Psoas muscle (tissue), 8 donors: ENCODE results near the gene PREX1. TPM values are rescaled to one million over a fixed set of nuclear protein-coding genes. Genes with fewer than 3 reads are reported as not detected.

Experiments
- ATAC-seq, 4 donors: fragments of 200-7000 bp; cut with Tn5 transposase; one replicate each; pipeline ENCODE4 v1.9.1; 2020; ENCODE audit warnings: moderate library complexity in 3 of 4, mild to moderate bottlenecking in 2 of 4
- DNase-seq, 2 donors: peaks; one replicate each; pipeline ENCODE4 v3.0.0-alpha.2; 2020
- H3K27ac ChIP-seq: fragments of 200-600 bp; one replicate; pipeline ENCODE4 v1.8.0; 2022
- H3K27me3 ChIP-seq, 3 donors: fragments of 200-600 bp in 1 of 3; one replicate each; pipeline versions ENCODE4 v1.6.1 to v1.8.0; 2013 to 2022; ENCODE audit warnings: low read length in 2 of 3, mild to moderate bottlenecking in 2 of 3, moderate library complexity in 1 of 3; ENCODE audit not compliant: insufficient read depth in 3 of 3
- H3K36me3 ChIP-seq, 2 donors: fragments of 200-600 bp in 1 of 2; one replicate each; pipeline versions ENCODE4 v1.6.1 to v1.8.0; 2013 to 2022; ENCODE audit warnings: low read depth in 1 of 2, mild to moderate bottlenecking in 1 of 2, moderate library complexity in 1 of 2; ENCODE audit not compliant: insufficient read depth in 1 of 2
- H3K4me1 ChIP-seq: fragments of 200-600 bp; one replicate; pipeline ENCODE4 v1.8.0; 2022
- H3K4me3 ChIP-seq: fragments of 200-600 bp; one replicate; pipeline ENCODE4 v1.8.0; 2022; ENCODE audit warnings: mild to moderate bottlenecking
- H3K9me3 ChIP-seq: fragments of 200-600 bp; one replicate; pipeline ENCODE4 v1.8.0; 2022
- CTCF ChIP-seq: fragments of 200-600 bp; IDR thresholded peaks from one replicate; pipeline ENCODE4 v1.8.0; 2022; ENCODE audit warnings: antibody characterized with exemption
- WGBS, 3 donors: extraction: QIAGEN DNeasy Blood & Tissue Kit; methylation state at CpG; one replicate each; pipeline versions ENCODE4 v1.1.6 to v1.1.7; 2013; 5-methylcytosine and 5-hydroxymethylcytosine counted together
- intact Hi-C, 2 donors: fragments of 100-400 bp; cut with DNase I; formaldehyde crosslinking; loops; one replicate each; pipeline versions ENCODE4 v1.11.0 to v1.14.2; 2022
- polyA plus RNA-seq, 3 donors: library from polyadenylated mRNA; stranded (reverse); fragments of 200-250 nt; gene quantifications; one replicate each; pipeline ENCODE4 v1.2.3, GENCODE V29; 2013
- total RNA-seq, 4 donors: library from RNA; stranded (reverse); fragmentation: NEBNext Ultra II Directional in 2 of 4; extraction: Animal tissue kit (Norgen Biotek cat#: 25700) in 2 of 4; gene quantifications; one replicate each; pipeline versions ENCODE4 v1.2.1 to v1.2.4, GENCODE V29; 2021 to 2023
- donor health status: healthy with polysubstance abuse.
- donor health status: DM: no; HTN: no; CAD: no; lungs with moderate emphysema.
- donor health status: Bipolar disorder and iron deficiency.
- donor health status: healthy.
- donor health status: DM: yes; HTN: yes; CAD: no.
- donor health status: DM: no; HTN: no; CAD: no.
- donor health status: DM: no; HTN: no; CAD: no.
- donor health status: DM: yes; HTN: yes; CAD: no.

Gene PREX1
- total and polyA plus RNA-seq, 7 donors: 2.5 to 8.3 (median 5.3) TPM

- Histone ChIP-seq H3K4me3 (no peak overlapping the region), H3K36me3 (no peaks in the 10 kb centered on the region), H3K4me1 (no peaks in the 10 kb centered on the region), H3K27me3 (no peaks in the 10 kb centered on the region), H3K9me3 (no peaks in the 10 kb centered on the region), H3K27ac (no peak overlapping the region)
- intact Hi-C loops: no loop called here
- 86 to 91% (median 87%) methylated on average over 8 of the region's 8 CpGs for WGBS, 3 donors
- ATAC-seq: no peak
- no peak for DNase-seq
- TF ChIP-seq CTCF: no peak
Measured at GRCh38 chr20:48718786-48719578, 108.8 kb downstream of the PREX1 start.

- no peak overlapping the region for H3K4me3 ChIP-seq
- no peak for ATAC-seq
- WGBS, 3 donors: 78 to 85% (median 83%) methylated on average over 6 of the region's 6 CpGs
Measured at GRCh38 chr20:48717680-48718223, 110.0 kb downstream of the PREX1 start.

GRCh38 chr20:48717095-48717672, 110.6 kb downstream of the PREX1 start:
- Histone ChIP-seq H3K4me1 (no peaks in the 10 kb centered on the region), H3K4me3 (no peak overlapping the region), H3K27ac (no peak overlapping the region), H3K27me3 (no peaks in the 10 kb centered on the region), H3K36me3 (no peaks in the 10 kb centered on the region), H3K9me3 (no peaks in the 10 kb centered on the region)
- ATAC-seq (no peak), DNase-seq (no peak)
- no peak for TF ChIP-seq CTCF
- intact Hi-C loops: no loop called here
- 94 to 96% (median 95%) methylated on average over 2 of the region's 2 CpGs for WGBS, 3 donors

More at GRCh38 chr20:48717680-48718223, 110.0 kb downstream of the PREX1 start:
- H3K9me3 ChIP-seq: no peaks in the 10 kb centered on the region
- no peak for DNase-seq
- no peak for TF ChIP-seq CTCF
- no peaks in the 10 kb centered on the region for H3K27me3 ChIP-seq
- no peaks in the 10 kb centered on the region for H3K4me1 ChIP-seq
- H3K36me3 ChIP-seq: no peaks in the 10 kb centered on the region
- intact Hi-C loops: no loop called here
- no peak overlapping the region for H3K27ac ChIP-seq

- TF ChIP-seq CTCF: no peak
- Histone ChIP-seq H3K27me3 (no peaks in the 10 kb centered on the region), H3K36me3 (no peaks in the 10 kb centered on the region), H3K27ac (no peak overlapping the region), H3K9me3 (no peaks in the 10 kb centered on the region), H3K4me1 (no peaks in the 10 kb centered on the region), H3K4me3 (no peak overlapping the region)
- 87 to 93% (median 91%) methylated on average over 7 of the region's 7 CpGs for WGBS, 3 donors
- ATAC-seq (no peak), DNase-seq (no peak)
- intact Hi-C loops: no loop called here
Measured at GRCh38 chr20:48716541-48716940, 111.3 kb downstream of the PREX1 start.
